Choroid plexus epithelial cell (primary cell): Measurements from ENCODE around the gene PARP2.
"Not testable (repeated sequence)": the region's sequence is repeated elsewhere in the genome, so short reads cannot be mapped to it uniquely, and the experiment has no call there.

Source experiments
- DNase-seq: peaks from one replicate; pipeline ENCODE4 v3.0.0-alpha.2; 2010; ENCODE audit warnings: low read depth
- H3K4me3 ChIP-seq: 2 replicates; pipeline ENCODE4 v1.5.1; 2011; ENCODE audit warnings: low read depth, mild to moderate bottlenecking, control low read depth, low read length, moderate library complexity
- CTCF ChIP-seq: conservative IDR thresholded peaks from 2 replicates; pipeline ENCODE4 v1.5.1; 2011; ENCODE audit warnings: low read depth, mild to moderate bottlenecking, control low read depth, inconsistent platforms, low read length, moderate library complexity

Gene PARP2

GRCh38 chr14:20332788-20333493, 10.5 kb upstream of the PARP2 start, which contains the start of gene CCNB1IP1:
CCNB1IP1 (minus strand) TSS chr14:20333279; CDS start chr14:20316523, 16,756 bp downstream.
- H3K4me3 ChIP-seq: peak within 1 kb of the TSS; percentile 73
- DNase-seq: peak; percentile 94
- TF ChIP-seq CTCF: no peak

GRCh38 chr14:20333494-20333841, 10.0 kb upstream of the PARP2 start:
- peak overlapping the region; percentile 73 for H3K4me3 ChIP-seq
- TF ChIP-seq CTCF: no peak
- no peak for DNase-seq

GRCh38 chr14:20334017-20334416, 9.4 kb upstream of the PARP2 start:
- H3K4me3 ChIP-seq: no peak overlapping the region
- TF ChIP-seq CTCF: no peak
- DNase-seq: no peak

GRCh38 chr14:20341032-20341431, 2.4 kb upstream of the PARP2 start:
- DNase-seq: not testable (repeated sequence)

GRCh38 chr14:20341646-20342045, 1.8 kb upstream of the PARP2 start:
- TF ChIP-seq CTCF: no peak
- DNase-seq: no peak
- peak overlapping the region; percentile 79 for H3K4me3 ChIP-seq

More at GRCh38 chr14:20341032-20341431, 2.4 kb upstream of the PARP2 start:
- H3K4me3 ChIP-seq: not testable (repeated sequence)

GRCh38 chr14:20343862-20344220, 406 bp downstream of the PARP2 start:
- peak overlapping the region; percentile 79 for H3K4me3 ChIP-seq
- TF ChIP-seq CTCF: no peak
- DNase-seq: peak; percentile 44

- DNase-seq: no peak
- H3K4me3 ChIP-seq: no peak overlapping the region
- TF ChIP-seq CTCF: no peak
These were observed 1.9 kb downstream of the PARP2 start for GRCh38 chr14:20345366-20345765.
